Progenitor cell of endocrine pancreas (in vitro differentiated cells): Measurements from ENCODE around the gene RPN2. TPM values are rescaled to one million over a fixed set of nuclear protein-coding genes. Genes with fewer than 3 reads are reported as not detected.

Experiments used
- DNase-seq: peaks from one replicate; pipeline ENCODE4 v3.0.0; 2021; ENCODE audit warnings: low spot score; ENCODE audit not compliant: unreplicated experiment
- H3K27ac Mint-ChIP-seq: 2 replicates; pipeline ENCODE4 v1.8.0; 2021; ENCODE audit warnings: mild to moderate bottlenecking, moderate library complexity, mixed read lengths
- H3K27me3 Mint-ChIP-seq: 2 replicates; pipeline ENCODE4 v1.8.0; 2021; ENCODE audit warnings: mixed read lengths
- H3K36me3 Mint-ChIP-seq: 2 replicates; pipeline ENCODE4 v1.8.0; 2022; ENCODE audit warnings: mixed read lengths; ENCODE audit not compliant: insufficient read depth
- H3K4me1 Mint-ChIP-seq: 2 replicates; pipeline ENCODE4 v1.8.0; 2021; ENCODE audit warnings: low read depth, mixed read lengths
- H3K4me3 Mint-ChIP-seq: 2 replicates; pipeline ENCODE4 v1.8.0; 2021; ENCODE audit warnings: low read depth, mild to moderate bottlenecking, moderate library complexity, mixed read lengths
- H3K9me3 Mint-ChIP-seq: 2 replicates; pipeline ENCODE4 v1.8.0; 2021; ENCODE audit warnings: low read depth, mixed read lengths
- total RNA-seq: library from RNA; stranded (reverse); gene quantifications from 2 replicates; pipeline ENCODE4 v1.2.1, GENCODE V29; 2021
- TF ChIP-seq, protein P1 (sequence below): fragments of 200-600 bp; sonication (generic); IDR thresholded peaks from one replicate; pipeline ENCODE4 v1.5.0; 2021; ENCODE audit warnings: antibody characterized with exemption, mild to moderate bottlenecking; ENCODE audit not compliant: unreplicated experiment

The RPN2 gene
- total RNA-seq, 1 donor from 2014 or later: 213 TPM

DNA sequence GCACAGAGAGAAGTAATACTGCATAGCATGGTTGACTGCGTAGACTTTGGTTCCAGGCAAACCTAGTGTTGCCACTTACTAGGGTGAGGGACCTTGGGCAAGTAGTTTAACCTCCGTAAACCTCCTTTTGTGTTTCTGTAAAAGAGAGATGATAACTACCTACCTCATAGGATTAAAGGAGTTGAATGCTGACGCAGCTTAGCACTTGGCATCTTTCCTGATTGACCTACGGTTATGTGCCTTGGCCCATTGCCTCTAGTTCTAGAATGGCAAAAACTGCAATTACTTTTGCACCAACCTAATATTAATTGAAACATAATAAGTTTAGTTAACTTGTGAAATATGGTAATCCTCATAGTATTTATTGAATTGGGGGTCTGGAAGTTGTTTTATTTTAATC, 63.4 kb downstream of the RPN2 start:
- Mint-ChIP-seq H3K9me3 (no peaks in the 10 kb centered on the region), H3K36me3 (peaks cover 26% of the 10 kb centered on the region), H3K27ac (no peak overlapping the region), H3K27me3 (no peaks in the 10 kb centered on the region), H3K4me3 (no peak overlapping the region), H3K4me1 (no peaks in the 10 kb centered on the region)
- TF ChIP-seq, protein P1, sequence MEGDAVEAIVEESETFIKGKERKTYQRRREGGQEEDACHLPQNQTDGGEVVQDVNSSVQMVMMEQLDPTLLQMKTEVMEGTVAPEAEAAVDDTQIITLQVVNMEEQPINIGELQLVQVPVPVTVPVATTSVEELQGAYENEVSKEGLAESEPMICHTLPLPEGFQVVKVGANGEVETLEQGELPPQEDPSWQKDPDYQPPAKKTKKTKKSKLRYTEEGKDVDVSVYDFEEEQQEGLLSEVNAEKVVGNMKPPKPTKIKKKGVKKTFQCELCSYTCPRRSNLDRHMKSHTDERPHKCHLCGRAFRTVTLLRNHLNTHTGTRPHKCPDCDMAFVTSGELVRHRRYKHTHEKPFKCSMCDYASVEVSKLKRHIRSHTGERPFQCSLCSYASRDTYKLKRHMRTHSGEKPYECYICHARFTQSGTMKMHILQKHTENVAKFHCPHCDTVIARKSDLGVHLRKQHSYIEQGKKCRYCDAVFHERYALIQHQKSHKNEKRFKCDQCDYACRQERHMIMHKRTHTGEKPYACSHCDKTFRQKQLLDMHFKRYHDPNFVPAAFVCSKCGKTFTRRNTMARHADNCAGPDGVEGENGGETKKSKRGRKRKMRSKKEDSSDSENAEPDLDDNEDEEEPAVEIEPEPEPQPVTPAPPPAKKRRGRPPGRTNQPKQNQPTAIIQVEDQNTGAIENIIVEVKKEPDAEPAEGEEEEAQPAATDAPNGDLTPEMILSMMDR: no peak
- no peak for DNase-seq

DNA sequence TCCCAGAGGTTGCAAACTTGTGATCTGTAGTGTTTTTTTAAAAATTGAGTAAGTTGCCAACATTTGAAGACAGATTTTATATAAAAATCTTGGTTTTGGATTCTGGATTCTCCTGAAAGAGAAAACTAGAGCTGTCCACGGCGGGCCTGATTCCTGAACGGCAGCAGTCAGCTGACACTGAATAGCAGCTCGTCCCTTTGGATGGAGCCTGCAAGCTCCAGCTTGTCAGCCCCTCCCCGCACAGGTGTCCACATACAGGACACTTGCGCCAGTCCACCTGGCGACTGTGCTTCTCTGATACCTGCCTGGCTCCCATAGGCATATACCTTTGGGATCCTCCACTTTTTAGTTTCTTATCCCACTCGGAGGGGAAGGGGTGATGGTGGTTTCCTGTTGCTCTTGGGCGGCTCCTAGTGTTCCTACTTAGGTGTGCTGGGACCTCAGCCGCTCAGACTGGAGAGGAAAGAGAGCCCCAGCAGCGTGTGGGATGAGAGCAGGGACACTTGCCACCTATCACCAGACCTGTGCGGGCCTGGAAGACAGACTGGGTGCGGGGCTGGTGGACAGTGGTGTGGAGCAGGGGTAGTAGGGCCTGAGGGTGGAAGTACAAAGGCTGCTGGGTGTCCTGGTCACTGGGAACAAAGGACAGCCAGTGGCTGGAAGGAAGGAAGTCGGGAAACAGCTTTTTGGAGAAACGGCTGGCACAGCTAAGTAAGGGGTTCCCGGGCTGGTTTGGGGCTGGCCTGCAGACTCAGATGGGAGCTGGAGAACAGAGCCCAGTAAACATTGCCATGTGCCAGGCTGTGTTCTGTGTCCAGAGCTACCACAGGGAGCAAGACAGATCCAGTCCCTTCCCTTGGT, 64.2 kb downstream of the RPN2 start:
- no peak overlapping the region for H3K4me3 Mint-ChIP-seq
- no peak for DNase-seq
- no peaks in the 10 kb centered on the region for H3K4me1 Mint-ChIP-seq
- peak overlapping the region; percentile 62 for H3K27ac Mint-ChIP-seq
- H3K9me3 Mint-ChIP-seq: no peaks in the 10 kb centered on the region
- TF ChIP-seq, protein P1: no peak
- H3K27me3 Mint-ChIP-seq: no peaks in the 10 kb centered on the region
- H3K36me3 Mint-ChIP-seq: peaks cover 25% of the 10 kb centered on the region

DNA sequence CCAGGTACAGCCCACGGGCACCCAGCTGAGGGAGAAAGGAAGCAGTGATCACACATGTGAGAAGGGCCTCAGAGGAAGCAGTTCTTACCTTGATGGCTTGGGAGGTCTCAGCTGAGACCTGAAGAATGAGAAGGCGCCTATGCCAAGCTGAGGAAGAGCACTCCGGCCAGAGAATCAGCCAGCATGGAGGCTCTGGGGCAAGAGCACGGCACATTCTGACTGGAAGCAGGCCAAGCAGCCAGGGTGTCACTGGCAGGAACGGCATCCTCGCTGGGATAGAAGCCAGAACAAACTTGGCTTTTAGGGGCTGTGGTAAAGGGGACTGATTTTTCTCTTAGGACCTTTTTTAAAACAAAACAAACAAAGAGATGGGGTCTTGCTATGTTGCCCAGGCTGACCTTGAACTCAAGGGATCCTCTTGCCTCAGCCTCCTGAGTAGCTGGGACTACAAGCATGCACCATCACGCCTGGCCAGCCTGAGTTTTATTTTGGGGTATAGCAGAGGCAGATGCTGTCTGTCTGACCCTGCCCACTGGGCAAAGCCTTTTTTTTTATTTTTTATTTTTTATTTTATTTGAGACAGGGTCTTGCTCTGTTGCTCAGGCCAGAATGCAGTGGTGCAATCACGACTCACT, 64.9 kb downstream of the RPN2 start:
- H3K9me3 Mint-ChIP-seq: no peaks in the 10 kb centered on the region
- TF ChIP-seq, protein P1: no peak
- no peak overlapping the region for H3K4me3 Mint-ChIP-seq
- H3K4me1 Mint-ChIP-seq: no peaks in the 10 kb centered on the region
- peaks cover 21% of the 10 kb centered on the region for H3K36me3 Mint-ChIP-seq
- no peak overlapping the region for H3K27ac Mint-ChIP-seq
- H3K27me3 Mint-ChIP-seq: no peaks in the 10 kb centered on the region
- DNase-seq: no peak

DNA sequence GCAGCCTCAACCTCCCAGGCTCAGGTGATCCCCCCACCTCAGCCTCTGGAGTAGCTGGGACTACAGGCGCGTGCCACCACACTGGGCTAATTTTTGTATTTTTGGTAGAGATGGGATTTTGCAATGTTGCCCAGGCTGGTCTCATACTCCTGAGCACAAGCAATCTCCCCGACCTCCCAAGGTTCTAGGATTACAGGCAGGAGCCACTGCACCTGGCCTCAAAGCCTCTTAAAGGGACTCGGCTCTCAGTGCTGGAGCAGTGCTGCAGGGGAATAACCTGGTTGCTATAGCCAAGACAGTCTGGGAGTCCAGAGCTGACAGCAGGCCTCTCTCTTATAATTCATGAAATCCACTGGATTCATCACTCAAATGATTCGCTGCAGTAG, 65.4 kb downstream of the RPN2 start:
- Mint-ChIP-seq H3K4me3 (no peak overlapping the region), H3K9me3 (no peaks in the 10 kb centered on the region), H3K36me3 (peaks cover 21% of the 10 kb centered on the region), H3K27me3 (no peaks in the 10 kb centered on the region), H3K27ac (no peak overlapping the region), H3K4me1 (no peaks in the 10 kb centered on the region)
- TF ChIP-seq, protein P1: no peak
- DNase-seq: no peak

DNA sequence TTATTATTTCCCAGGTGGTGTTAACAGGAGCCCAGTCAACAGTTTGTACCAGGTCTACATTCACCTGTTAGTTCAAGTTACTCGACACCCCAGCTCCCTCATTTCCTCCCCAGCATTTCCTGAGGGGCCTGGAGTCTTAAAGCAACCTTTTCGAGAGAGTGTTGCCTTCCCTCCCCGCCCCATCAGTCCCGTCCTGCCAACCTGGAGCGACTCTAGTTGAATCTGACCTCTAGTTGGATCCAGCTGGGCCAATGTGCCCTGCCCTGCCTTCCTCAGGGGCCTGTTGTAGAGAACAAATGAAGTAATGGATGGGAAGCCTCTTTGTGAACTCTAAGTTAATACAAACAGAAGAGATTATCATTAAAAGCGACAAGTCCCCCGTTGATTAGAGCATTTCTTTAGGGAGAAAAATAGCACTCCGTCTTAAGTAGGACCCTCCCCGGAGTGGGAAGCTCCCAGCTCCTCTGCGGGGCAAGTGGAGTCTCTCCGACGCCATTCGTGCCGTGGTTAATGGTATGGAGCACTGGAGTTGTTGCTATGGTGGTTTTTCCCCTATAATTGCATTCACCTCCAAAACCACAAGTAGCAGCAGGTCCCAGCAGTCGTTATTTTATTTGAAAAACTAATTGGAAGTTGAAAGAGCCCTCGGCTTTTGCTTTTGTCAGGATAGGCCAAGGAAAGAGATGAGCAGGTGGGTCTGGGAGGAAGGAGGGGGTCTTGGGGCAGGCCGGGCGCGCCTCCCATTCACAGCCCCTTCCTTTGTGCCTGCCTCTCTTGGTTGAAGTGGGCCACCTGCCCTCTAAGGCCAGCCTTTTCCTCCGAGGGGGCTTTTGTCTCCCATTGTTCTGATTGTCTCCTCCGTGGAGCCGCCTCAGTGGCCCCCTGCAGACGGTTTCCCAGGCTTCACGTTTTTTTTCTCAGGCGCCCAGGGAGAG, 66.4 kb downstream of the RPN2 start:
- TF ChIP-seq, protein P1: no peak
- no peaks in the 10 kb centered on the region for H3K9me3 Mint-ChIP-seq
- no peak for DNase-seq
- peaks cover 3% of the 10 kb centered on the region for H3K4me1 Mint-ChIP-seq
- peaks cover 20% of the 10 kb centered on the region for H3K36me3 Mint-ChIP-seq
- H3K4me3 Mint-ChIP-seq: no peak overlapping the region
- no peaks in the 10 kb centered on the region for H3K27me3 Mint-ChIP-seq
- H3K27ac Mint-ChIP-seq: peak overlapping the region; percentile 59
